IMR-90 (cell line): ENCODE measurements around the gene NCOR1. TPM values are rescaled to one million over a fixed set of nuclear protein-coding genes. Genes with fewer than 3 reads are reported as not detected.

Experiments
- ATAC-seq: fragments of 200-7000 bp; cut with Tn5 transposase; 2 replicates; pipeline ENCODE4 v1.9.1; 2020; ENCODE audit warnings: low read depth, mild to moderate bottlenecking, moderate library complexity
- BruUV-seq: library from RNA; stranded (reverse); fragments of 400-500 nt; replicated peaks from 2 replicates; lab custom pipeline; 2021; lab: Mats Ljungman, UMichigan
- CTCF ChIA-PET: fragments of 300-600 bp; formaldehyde crosslinking; extraction: SDS; loops from one replicate; lab custom pipeline; 2021; ENCODE audit warnings: antibody characterized with exemption; lab: Yijun Ruan, JAX
- POLR2A ChIA-PET: fragments of 300-600 bp; sonication (Branson Sonifier 250); formaldehyde crosslinking; loops from one replicate; lab custom pipeline; 2022; ENCODE audit warnings: antibody characterized with exemption; ENCODE audit not compliant: unreplicated experiment; lab: Charles Lee
- DNase-seq: peaks from one replicate; pipeline ENCODE4 v3.0.0; 2013
- H2AFZ ChIP-seq: replicated peaks from 2 replicates; pipeline ENCODE3; 2013; ENCODE audit warnings: low read length, mild to moderate bottlenecking; ENCODE audit not compliant: poor library complexity
- H2AK5ac ChIP-seq: 2 replicates; pipeline ENCODE4 v1.6.1; 2013; ENCODE audit warnings: low read depth, low read length, inconsistent platforms
- H2AK9ac ChIP-seq: replicated peaks from 2 replicates; pipeline ENCODE3; 2013; ENCODE audit warnings: mild to moderate bottlenecking, low read depth, low read length, moderate library complexity; ENCODE audit not compliant: poor library complexity
- H2BK120ac ChIP-seq: 2 replicates; pipeline ENCODE4 v1.6.1; 2013; ENCODE audit warnings: low read depth, low read length, inconsistent platforms
- H2BK15ac ChIP-seq: 3 replicates; pipeline ENCODE4 v1.6.1; 2013; ENCODE audit warnings: low read depth, low read length, inconsistent platforms
- H2BK20ac ChIP-seq: 2 replicates; pipeline ENCODE4 v1.6.1; 2013; ENCODE audit warnings: low read depth, mild to moderate bottlenecking, inconsistent platforms, low read length, moderate library complexity
- H2BK5ac ChIP-seq: 2 replicates; pipeline ENCODE4 v1.6.1; 2013; ENCODE audit warnings: mild to moderate bottlenecking, low read depth, low read length, inconsistent platforms; ENCODE audit not compliant: poor library complexity, severe bottlenecking
- H3K14ac ChIP-seq: replicated peaks from 2 replicates; pipeline ENCODE4 v1.6.1; 2013; ENCODE audit warnings: low read depth, low read length, inconsistent platforms
- H3K18ac ChIP-seq: 2 replicates; pipeline ENCODE4 v1.6.1; 2013; ENCODE audit warnings: low read depth, low read length, control low read depth
- H3K23ac ChIP-seq: 2 replicates; pipeline ENCODE4 v1.6.1; 2013; ENCODE audit warnings: low read depth, low read length, inconsistent platforms
- H3K27ac ChIP-seq: 2 replicates; pipeline ENCODE4 v1.5.1; 2013; ENCODE audit warnings: mild to moderate bottlenecking, control low read depth, low read length; ENCODE audit not compliant: insufficient read depth
- H3K27me3 ChIP-seq: 2 replicates; pipeline ENCODE4 v1.6.1; 2013; ENCODE audit warnings: low read length; ENCODE audit not compliant: control insufficient read depth, insufficient read depth
- H3K36me3 ChIP-seq: 2 replicates; pipeline ENCODE4 v1.6.1; 2013; ENCODE audit warnings: low read length, mixed read lengths; ENCODE audit not compliant: control insufficient read depth, insufficient read depth
- H3K4ac ChIP-seq: 2 replicates; pipeline ENCODE4 v1.6.1; 2013; ENCODE audit warnings: low read depth, low read length, inconsistent platforms
- H3K4me1 ChIP-seq: 2 replicates; pipeline ENCODE4 v1.6.1; 2013; ENCODE audit warnings: low read length, mixed read lengths; ENCODE audit not compliant: control insufficient read depth, insufficient read depth
- H3K4me2 ChIP-seq: 2 replicates; pipeline ENCODE4 v1.6.1; 2013; ENCODE audit warnings: low read depth, mild to moderate bottlenecking, control low read depth, low read length, moderate library complexity
- H3K4me3 ChIP-seq: 2 replicates; pipeline ENCODE4 v1.5.1; 2013; ENCODE audit warnings: low read depth, mild to moderate bottlenecking, control low read depth, low read length, moderate library complexity; ENCODE audit not compliant: insufficient read depth
- H3K56ac ChIP-seq: 2 replicates; pipeline ENCODE4 v1.6.1; 2013; ENCODE audit warnings: low read length, inconsistent platforms; ENCODE audit not compliant: insufficient read depth; ENCODE audit errors: extremely low read depth
- H3K79me1 ChIP-seq, 2 experiments: 2 replicates each; pipeline ENCODE4 v1.6.1; 2013; ENCODE audit warnings: low read length in 2 of 2, inconsistent platforms in 1 of 2, low read depth in 1 of 2
- H3K9ac ChIP-seq: 2 replicates; pipeline ENCODE4 v1.6.1; 2013; ENCODE audit warnings: low read depth, low read length, control low read depth
- H3K9me1 ChIP-seq: 2 replicates; pipeline ENCODE4 v1.6.1; 2013; ENCODE audit warnings: low read length, inconsistent platforms; ENCODE audit not compliant: insufficient read depth
- H3K9me3 ChIP-seq: 2 replicates; pipeline ENCODE4 v1.6.1; 2013; ENCODE audit warnings: low read length; ENCODE audit not compliant: control insufficient read depth, insufficient read depth
- H4K20me1 ChIP-seq: 2 replicates; pipeline ENCODE4 v1.6.1; 2013; ENCODE audit warnings: low read length, inconsistent platforms; ENCODE audit not compliant: insufficient read depth
- H4K5ac ChIP-seq: 2 replicates; pipeline ENCODE4 v1.6.1; 2013; ENCODE audit warnings: mild to moderate bottlenecking, low read depth, low read length, control low read depth
- H4K8ac ChIP-seq, 2 experiments: 2 replicates each; pipeline ENCODE4 v1.6.1; 2013; ENCODE audit warnings: low read depth in 2 of 2, low read length in 2 of 2, control low read depth in 1 of 2, inconsistent platforms in 1 of 2
- H4K91ac ChIP-seq: 2 replicates; pipeline ENCODE4 v1.6.1; 2013; ENCODE audit warnings: low read depth, low read length, inconsistent platforms; ENCODE audit not compliant: insufficient read depth
- BHLHE40 ChIP-seq: fragments of 150-350 bp; IDR thresholded peaks from 2 replicates; pipeline ENCODE4 v1.6.1; 2016; ENCODE audit warnings: mild to moderate bottlenecking, low read depth, low read length
- CHD1 ChIP-seq: IDR thresholded peaks from 2 replicates; pipeline ENCODE4 v1.6.1; 2012; ENCODE audit warnings: low read depth, low read length, improper control_type of control experiment
- CTCF ChIP-seq: conservative IDR thresholded peaks from 2 replicates; pipeline ENCODE4 v1.5.1; 2012; ENCODE audit warnings: mild to moderate bottlenecking, low read depth, low read length, improper control_type of control experiment
- ELK1 ChIP-seq: fragments of 150-350 bp; IDR thresholded peaks from 2 replicates; pipeline ENCODE4 v1.6.1; 2016; ENCODE audit warnings: low read depth, mild to moderate bottlenecking, low read length, moderate library complexity, borderline replicate concordance
- MAZ ChIP-seq: IDR thresholded peaks from 2 replicates; pipeline ENCODE4 v1.6.1; 2012; ENCODE audit warnings: low read depth, mild to moderate bottlenecking, low read length, improper control_type of control experiment, moderate library complexity, borderline replicate concordance
- MXI1 ChIP-seq: IDR thresholded peaks from 2 replicates; pipeline ENCODE4 v1.6.1; 2012; ENCODE audit warnings: low read depth, mild to moderate bottlenecking, low read length, moderate library complexity, borderline replicate concordance
- NFE2L2 ChIP-seq: fragments of 150-350 bp; IDR thresholded peaks from 2 replicates; pipeline ENCODE4 v1.6.1; 2016; ENCODE audit warnings: low read depth, mild to moderate bottlenecking, low read length
- POLR2A ChIP-seq: IDR thresholded peaks from 2 replicates; pipeline ENCODE4 v1.6.1; 2012; ENCODE audit warnings: mild to moderate bottlenecking, low read depth, low read length
- RFX5 ChIP-seq: IDR thresholded peaks from 2 replicates; pipeline ENCODE4 v1.8.0; 2012; ENCODE audit warnings: low read depth, mild to moderate bottlenecking, low read length, moderate library complexity
- SMC3 ChIP-seq: fragments of 150-350 bp; IDR thresholded peaks from 2 replicates; pipeline ENCODE4 v1.6.1; 2016; ENCODE audit warnings: low read depth, mild to moderate bottlenecking, antibody characterized with exemption, low read length, moderate library complexity
- USF2 ChIP-seq: fragments of 150-350 bp; IDR thresholded peaks from 2 replicates; pipeline ENCODE4 v1.6.1; 2017; ENCODE audit warnings: mild to moderate bottlenecking, antibody characterized with exemption, low read length, low read depth
- WGBS, 2 experiments: methylation state at CpG; one replicate each; pipeline versions ENCODE4 v1.1.5 to v1.1.7; 2013; ENCODE audit warnings: missing lambda C conversion rate in 2 of 2; ENCODE audit not compliant: insufficient read length in 1 of 2; ENCODE audit errors: extremely low coverage in 2 of 2; 5-methylcytosine and 5-hydroxymethylcytosine counted together
- dilution Hi-C: fragments of 300-500 bp; cut with HindIII; formaldehyde crosslinking; loops from one replicate; pipeline ENCODE4 v1.14.3; 2018; ENCODE audit warnings: low sequenced_read_pairs; ENCODE audit not compliant: unreplicated experiment
- in situ Hi-C: fragments of 300-500 bp; cut with MboI; formaldehyde crosslinking; loops from 3 replicates; pipeline ENCODE4 v1.14.3; 2019; ENCODE audit warnings: low sequenced_read_pairs, inconsistent platforms, mixed read lengths
- intact Hi-C: fragments of 100-400 bp; cut with micrococcal nuclease; formaldehyde crosslinking; loops from 2 replicates; pipeline ENCODE4 v1.10.0; 2022
- polyA plus RNA-seq, 3 experiments: library from polyadenylated mRNA; depleted of rRNA; stranded (reverse); fragments of >200 nt; gene quantifications; 2 replicates each; pipeline ENCODE4 v1.2.3, GENCODE V29; 2012; ENCODE audit warnings: low replicate concordance in 1 of 3
- total RNA-seq: library from RNA; depleted of rRNA; stranded (reverse); fragments of >200 nt; gene quantifications from 2 replicates; pipeline ENCODE4 v1.2.3, GENCODE V29; 2012

Gene NCOR1
- total and polyA plus RNA-seq, 2 of the 4 experiments (the other 2 are of a cell fraction), result 54.5 to 80.3 TPM

- TF ChIP-seq USF2, result no peak
- TF ChIP-seq CHD1, result no peak
These were observed 132.1 kb downstream of the NCOR1 start (continued) for GRCh38 chr17:16083223-16083622.

GRCh38 chr17:16081507-16082087 is 133.7 kb downstream of the NCOR1 start:
- ChIA-PET POLR2A (interaction anchor here (0.6 kb wide), 1 partner anchor 17 kb away, joined by 4 read pairs; no protein-coding TSS in a partner anchor), CTCF (interaction anchor here (0.6 to 0.7 kb wide), 3 partner anchors 188 to 408 kb away, joined by 3 read pairs; no protein-coding TSS in a partner anchor)
- Histone ChIP-seq H3K14ac (no peak overlapping the region), H4K5ac (no peak overlapping the region), H2BK20ac (no peak overlapping the region), H3K9me1 (peaks cover 5% of the 10 kb centered on the region; the same call in 1 of the 2 replicates), H4K8ac (no peak overlapping the region), H3K4me2 (no peak overlapping the region), H3K9ac (no peak overlapping the region), H3K79me1 (peaks cover 34 to 45% of the 10 kb centered on the region in 2 experiments), H3K27ac (no peak overlapping the region), H3K36me3 (peaks cover 32% of the 10 kb centered on the region), H2AK9ac (no peak overlapping the region), H3K23ac (no peak overlapping the region), H3K4me1 (peaks cover 6% of the 10 kb centered on the region; the same call in 1 of the 2 replicates), H3K56ac (no peak overlapping the region), H3K4ac (no peak overlapping the region), H3K4me3 (no peak overlapping the region), H3K9me3 (no peaks in the 10 kb centered on the region), H2BK5ac (no peak overlapping the region), H3K27me3 (no peaks in the 10 kb centered on the region), H4K20me1 (peaks cover 6% of the 10 kb centered on the region; the same call in 1 of the 2 replicates), H2BK15ac (no peak overlapping the region), H3K18ac (no peak overlapping the region), H2BK120ac (no peak overlapping the region), H2AFZ (no peak overlapping the region), H4K91ac (no peak overlapping the region), H2AK5ac (no peak overlapping the region)
- no peak for DNase-seq
- no TSS peak for BruUV-seq
- intact Hi-C loops, result no loop called here
- in situ Hi-C loops, result no loop called here
- no peak for ATAC-seq
- dilution Hi-C loops, result no loop called here
- no CpG with 5 or more reads among the region's 1 CpG for WGBS, 2 experiments
- TF ChIP-seq NFE2L2, result no peak
- TF ChIP-seq ELK1, result no peak
- no peak for TF ChIP-seq USF2
- TF ChIP-seq MXI1, result no peak
- TF ChIP-seq MAZ, result no peak
- TF ChIP-seq SMC3, result no peak
- TF ChIP-seq POLR2A, result no peak
- no peak for TF ChIP-seq BHLHE40
- TF ChIP-seq RFX5, result no peak
- TF ChIP-seq CTCF, result no peak
